ENCODE measurements around the gene MSI2. TPM values are rescaled to one million over a fixed set of nuclear protein-coding genes. Genes with fewer than 3 reads are reported as not detected.

Gene MSI2
- total and polyA plus RNA-seq, 2 donors (not counting 1 experiment from before 2014, with no cell fraction given): 16.1 to 196 TPM

DNA sequence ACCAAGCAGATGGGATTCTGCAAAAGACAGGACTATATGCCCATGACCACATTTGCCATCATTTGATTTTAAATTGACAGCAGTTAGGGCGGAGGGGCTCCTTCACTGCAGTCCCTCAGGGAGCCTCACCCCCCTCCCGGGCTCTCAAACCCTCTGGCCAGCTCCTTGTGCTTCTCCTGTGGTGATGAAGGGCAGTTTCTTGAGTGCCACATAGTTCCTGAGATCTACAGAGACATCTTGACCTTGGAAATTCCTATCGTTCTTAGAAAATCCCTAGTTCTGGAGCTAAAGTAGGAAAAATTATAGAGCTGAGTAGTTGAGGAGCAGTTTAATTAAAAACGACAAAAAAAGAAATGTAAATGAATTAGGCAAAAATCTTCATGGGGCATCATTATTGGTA lies 257.2 kb downstream of the MSI2 start:
- intact Hi-C loops (cut with micrococcal nuclease): no loop called here
- no peaks in the 10 kb centered on the region for H3K9me3 ChIP-seq (ENCODE audit: control extremely low read depth in 1 of 3, control insufficient read depth in 2 of 3, insufficient read depth in 1 of 3, low read length in 2 of 3)
- H3K4me3 Mint-ChIP-seq: no peak overlapping the region
- H3K27ac Mint-ChIP-seq: no peak overlapping the region
- H3K9ac ChIP-seq (ENCODE audit: low read length): no peak overlapping the region
- DNase-seq (no peak), ATAC-seq (ENCODE audit: low read depth) (no peak)
- H3K27ac ChIP-seq (ENCODE audit: low read length in 2 of 2): no peak overlapping the region
- peaks cover 22% of the 10 kb centered on the region for H3K4me1 Mint-ChIP-seq
- no peak overlapping the region for H2AFZ ChIP-seq (ENCODE audit: insufficient read depth, low read depth, low read length, poor library complexity, severe bottlenecking)
- peaks cover 4 to 10% of the 10 kb centered on the region in 2 donors for H3K4me1 ChIP-seq (ENCODE audit: control insufficient read depth in 2 of 2, insufficient read depth in 2 of 2, low read length in 2 of 2)
- peaks cover 55% of the 10 kb centered on the region for H3K79me2 ChIP-seq (ENCODE audit: control insufficient read depth, insufficient read depth, low read length)
- TF ChIP-seq EZH2 (IDR thresholded peaks at IDR 0.05; ENCODE audit: borderline replicate concordance, insufficient read depth, low read depth, low read length, poor library complexity, severe bottlenecking) (no peak), CTCF (IDR thresholded peaks at IDR 0.05) (no peak)
- no peak overlapping the region for H3K4me2 ChIP-seq (replicated peaks; ENCODE audit: low read depth, low read length, poor library complexity, severe bottlenecking)
- H3K27me3 ChIP-seq (replicated peaks in 1 of 4; ENCODE audit: control extremely low read depth in 1 of 4, control insufficient read depth in 3 of 4, insufficient read depth in 4 of 4, low read length in 3 of 4): no peaks in the 10 kb centered on the region
- no peaks in the 10 kb centered on the region for H3K9me3 Mint-ChIP-seq (ENCODE audit: insufficient read depth)
- POLR2A ChIA-PET: no interaction called here
- H4K20me1 ChIP-seq (ENCODE audit: control insufficient read depth, insufficient read depth, low read length, poor library complexity, severe bottlenecking): no peaks in the 10 kb centered on the region
- CTCF ChIA-PET: interaction anchor here (0.5 to 2.9 kb wide), 4 partner anchors 14 to 1903 kb away, joined by 3 to 12 read pairs (median 3); no protein-coding TSS in a partner anchor
- WGBS (ENCODE audit: insufficient coverage): 90% methylated on average over 3 of the region's 4 CpGs
- no peaks in the 10 kb centered on the region for H3K36me3 ChIP-seq (replicated peaks in 1 of 2; ENCODE audit: control extremely low read depth in 1 of 2, control insufficient read depth in 1 of 2, extremely low read depth in 1 of 2, insufficient read depth in 2 of 2, low read length in 1 of 2)
- no peak overlapping the region for H3K4me3 ChIP-seq (ENCODE audit: control extremely low read depth in 1 of 5, extremely low read depth in 1 of 5, insufficient read depth in 1 of 5, low read depth in 2 of 5, low read length in 4 of 5)
- no peaks in the 10 kb centered on the region for H3K27me3 Mint-ChIP-seq

- WGBS (ENCODE audit: insufficient coverage): 100% methylated on average over 1 of the region's 4 CpGs
- no peak overlapping the region for H3K9ac ChIP-seq (ENCODE audit: low read length)
- ATAC-seq (ENCODE audit: low read depth) (no peak), DNase-seq (no peak)
- peaks cover 48% of the 10 kb centered on the region for H3K79me2 ChIP-seq (ENCODE audit: control insufficient read depth, insufficient read depth, low read length)
- no peak overlapping the region for H3K27ac Mint-ChIP-seq
- TF ChIP-seq CTCF (IDR thresholded peaks at IDR 0.05) (no peak), EZH2 (IDR thresholded peaks at IDR 0.05; ENCODE audit: borderline replicate concordance, insufficient read depth, low read depth, low read length, poor library complexity, severe bottlenecking) (no peak)
- no peaks in the 10 kb centered on the region for H3K27me3 ChIP-seq (replicated peaks in 1 of 4; ENCODE audit: control extremely low read depth in 1 of 4, control insufficient read depth in 3 of 4, insufficient read depth in 4 of 4, low read length in 3 of 4)
- H3K4me1 ChIP-seq (ENCODE audit: control insufficient read depth in 2 of 2, insufficient read depth in 2 of 2, low read length in 2 of 2): peaks cover 4 to 5% of the 10 kb centered on the region in 2 donors
- H3K9me3 Mint-ChIP-seq (ENCODE audit: insufficient read depth): no peaks in the 10 kb centered on the region
- POLR2A ChIA-PET: no interaction called here
- peaks cover 13% of the 10 kb centered on the region for H3K4me1 Mint-ChIP-seq
- no peak overlapping the region for H3K4me3 ChIP-seq (ENCODE audit: control extremely low read depth in 1 of 5, extremely low read depth in 1 of 5, insufficient read depth in 1 of 5, low read depth in 2 of 5, low read length in 4 of 5)
- no peak overlapping the region for H3K27ac ChIP-seq (ENCODE audit: low read length in 2 of 2)
- no peak overlapping the region for H3K4me2 ChIP-seq (replicated peaks; ENCODE audit: low read depth, low read length, poor library complexity, severe bottlenecking)
- intact Hi-C loops (cut with micrococcal nuclease): no loop called here
- H4K20me1 ChIP-seq (ENCODE audit: control insufficient read depth, insufficient read depth, low read length, poor library complexity, severe bottlenecking): no peaks in the 10 kb centered on the region
- H3K27me3 Mint-ChIP-seq: no peaks in the 10 kb centered on the region
- H3K4me3 Mint-ChIP-seq: no peak overlapping the region
- no peaks in the 10 kb centered on the region for H3K9me3 ChIP-seq (ENCODE audit: control extremely low read depth in 1 of 3, control insufficient read depth in 2 of 3, insufficient read depth in 1 of 3, low read length in 2 of 3)
- CTCF ChIA-PET: interaction anchor here (0.7 to 2.9 kb wide), 3 partner anchors 42 to 271 kb away, joined by 3 to 14 read pairs (median 12); no protein-coding TSS in a partner anchor
- no peak overlapping the region for H2AFZ ChIP-seq (ENCODE audit: insufficient read depth, low read depth, low read length, poor library complexity, severe bottlenecking)
- H3K36me3 ChIP-seq (replicated peaks in 1 of 2; ENCODE audit: control extremely low read depth in 1 of 2, control insufficient read depth in 1 of 2, extremely low read depth in 1 of 2, insufficient read depth in 2 of 2, low read length in 1 of 2): no peaks in the 10 kb centered on the region
These were observed 258.3 kb downstream of the MSI2 start for GRCh38 chr17:57514614-57515013.

Data from B cell (primary cell).